Measurements from ENCODE around the gene GNB1. TPM values are rescaled to one million over a fixed set of nuclear protein-coding genes. Genes with fewer than 3 reads are reported as not detected.

The GNB1 gene
- total RNA-seq, 1 experiment from 2014 or later = 611 TPM

DNA sequence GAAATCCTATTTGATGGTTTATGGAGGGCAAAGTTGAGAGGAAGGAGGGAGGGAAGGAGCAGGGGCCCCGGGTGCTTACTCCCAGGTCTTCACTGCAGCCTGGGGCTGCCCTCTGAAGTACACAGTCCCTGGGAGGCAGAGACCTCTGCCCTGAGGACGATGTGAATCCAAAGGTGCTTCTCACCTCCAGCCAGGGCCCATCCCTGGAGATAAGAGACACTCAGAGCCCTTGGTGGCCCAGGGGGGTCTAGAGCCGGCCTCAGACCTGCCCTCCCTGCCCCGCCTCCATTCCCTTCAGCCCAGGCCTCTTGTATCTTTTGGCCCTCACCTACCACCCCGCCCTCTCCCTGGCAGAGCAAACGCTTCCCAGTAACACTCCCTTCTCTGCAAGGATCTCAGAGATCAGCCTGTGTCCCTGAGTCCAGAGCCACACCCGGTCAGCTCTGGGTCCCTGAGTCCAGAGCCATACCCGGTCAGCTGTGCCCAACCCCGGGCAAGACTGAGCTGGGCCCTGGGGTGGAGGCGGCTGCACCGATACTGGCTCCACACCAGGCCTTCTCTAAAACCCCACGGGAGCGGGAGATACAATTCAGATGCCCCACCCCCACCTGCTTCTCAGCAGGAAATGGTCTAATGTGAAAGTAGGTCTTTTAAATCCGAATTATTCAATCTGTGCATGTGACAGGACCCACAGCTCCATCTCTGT is 3.6 kb upstream of the GNB1 start:
- ChIA-PET CTCF (no interaction called here), POLR2A (ENCODE audit: low non-redundant PET) (no interaction called here)
- Histone ChIP-seq H3K4me1 (ENCODE audit: insufficient read depth, low read length, poor library complexity, severe bottlenecking) (peaks cover 22% of the 10 kb centered on the region), H3K36me3 (ENCODE audit: insufficient read depth, low read length, poor library complexity, severe bottlenecking) (no peaks in the 10 kb centered on the region), H3K27ac (ENCODE audit: low read depth, low read length, poor library complexity, severe bottlenecking) (peak overlapping the region; percentile 37), H3K4me3 (ENCODE audit: low read depth, low read length, poor library complexity, severe bottlenecking) (no peak overlapping the region), H3K9me3 (ENCODE audit: low read depth, low read length, poor library complexity, severe bottlenecking) (no peaks in the 10 kb centered on the region), H3K27me3 (replicated peaks; ENCODE audit: insufficient read depth, low read depth, low read length, poor library complexity) (no peaks in the 10 kb centered on the region)
- BruUV-seq (replicated peaks) = no TSS peak
- intact Hi-C loops (cut with micrococcal nuclease; ENCODE audit: unreplicated experiment) = no loop called here
- TF ChIP-seq CTCF (conservative IDR thresholded peaks at IDR 0.05; ENCODE audit: low read depth, low read length) = no peak
- no peak for TF ChIP-seq EZH2 (IDR thresholded peaks at IDR 0.05; ENCODE audit: borderline replicate concordance, low read depth, low read length, poor library complexity, severe bottlenecking)
- DNase-seq (ENCODE audit: low spot score) = peak; percentile 47

DNA sequence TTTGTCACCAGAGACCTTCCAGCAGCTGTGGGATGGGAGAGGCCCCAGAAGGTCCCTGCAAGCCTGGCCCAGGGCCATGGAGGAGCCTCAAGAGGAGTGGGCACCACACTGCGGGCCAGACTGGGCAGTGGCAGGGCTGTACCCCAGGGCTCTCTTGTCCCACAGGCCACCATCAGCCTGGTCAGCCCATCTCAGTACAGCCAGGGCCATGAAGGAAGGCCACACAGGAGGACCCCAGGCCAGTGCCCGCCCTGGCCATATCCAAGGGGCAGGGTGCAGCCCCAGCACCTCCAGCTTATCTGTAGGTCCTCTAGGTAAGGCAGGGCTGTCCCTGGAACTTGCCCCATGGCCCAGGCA is 3.1 kb upstream of the GNB1 start:
- BruUV-seq (replicated peaks) = no TSS peak

DNA sequence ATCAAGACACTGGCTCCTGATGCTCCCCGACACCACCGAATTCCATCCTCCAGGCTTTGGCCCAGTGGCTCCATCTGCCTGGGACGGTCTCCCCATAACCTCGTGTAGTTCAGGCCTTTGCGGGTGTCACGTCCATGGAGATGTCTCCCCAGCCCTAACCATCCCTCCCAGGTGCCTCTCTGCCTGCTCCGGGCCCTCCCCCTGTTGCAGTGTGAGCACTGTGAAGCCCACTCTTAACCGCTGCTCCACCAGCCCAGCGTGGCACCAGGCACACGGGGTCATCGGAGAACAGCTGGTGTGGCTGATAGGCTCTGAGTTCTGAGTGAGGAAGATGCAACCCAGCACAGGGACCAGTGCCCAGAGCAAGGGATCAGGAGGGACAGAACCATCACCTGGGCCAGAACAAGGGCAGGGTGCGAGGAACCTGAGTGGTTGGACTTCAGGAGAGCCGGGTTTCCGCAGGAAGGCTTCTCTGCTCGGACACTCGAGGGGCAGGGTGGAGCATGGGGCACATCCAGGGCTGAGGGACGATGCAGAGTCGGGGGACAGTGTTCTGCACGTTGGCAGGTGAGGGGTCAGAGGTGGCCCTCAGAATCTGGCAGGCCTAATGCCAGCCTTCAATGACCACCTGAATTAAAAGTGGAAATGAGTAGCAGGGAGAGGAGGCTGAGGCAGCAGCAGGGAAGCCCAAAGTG is 2.6 kb upstream of the GNB1 start:
- intact Hi-C loops (cut with micrococcal nuclease; ENCODE audit: unreplicated experiment) = no loop called here
- TF ChIP-seq EZH2 (IDR thresholded peaks at IDR 0.05; ENCODE audit: borderline replicate concordance, low read depth, low read length, poor library complexity, severe bottlenecking) = no peak
- TF ChIP-seq CTCF (conservative IDR thresholded peaks at IDR 0.05; ENCODE audit: low read depth, low read length) = no peak
- no TSS peak for BruUV-seq (replicated peaks)

More for the DNA sequence above, 3.1 kb upstream of the GNB1 start:
- POLR2A ChIA-PET (ENCODE audit: low non-redundant PET) = no interaction called here
- no peak overlapping the region for H3K27ac ChIP-seq (ENCODE audit: low read depth, low read length, poor library complexity, severe bottlenecking)
- H3K4me1 ChIP-seq (ENCODE audit: insufficient read depth, low read length, poor library complexity, severe bottlenecking) = peaks cover 26% of the 10 kb centered on the region
- TF ChIP-seq CTCF (conservative IDR thresholded peaks at IDR 0.05; ENCODE audit: low read depth, low read length) (no peak), EZH2 (IDR thresholded peaks at IDR 0.05; ENCODE audit: borderline replicate concordance, low read depth, low read length, poor library complexity, severe bottlenecking) (no peak)
- intact Hi-C loops (cut with micrococcal nuclease; ENCODE audit: unreplicated experiment) = no loop called here
- no peaks in the 10 kb centered on the region for H3K9me3 ChIP-seq (ENCODE audit: low read depth, low read length, poor library complexity, severe bottlenecking)
- H3K4me3 ChIP-seq (ENCODE audit: low read depth, low read length, poor library complexity, severe bottlenecking) = no peak overlapping the region
- H3K36me3 ChIP-seq (ENCODE audit: insufficient read depth, low read length, poor library complexity, severe bottlenecking) = no peaks in the 10 kb centered on the region
- no peak for DNase-seq (ENCODE audit: low spot score)
- CTCF ChIA-PET = no interaction called here
- H3K27me3 ChIP-seq (replicated peaks; ENCODE audit: insufficient read depth, low read depth, low read length, poor library complexity) = no peaks in the 10 kb centered on the region

More for the DNA sequence above, 2.6 kb upstream of the GNB1 start:
- DNase-seq (ENCODE audit: low spot score) = no peak
- Histone ChIP-seq H3K9me3 (ENCODE audit: low read depth, low read length, poor library complexity, severe bottlenecking) (no peaks in the 10 kb centered on the region), H3K36me3 (ENCODE audit: insufficient read depth, low read length, poor library complexity, severe bottlenecking) (no peaks in the 10 kb centered on the region), H3K4me3 (ENCODE audit: low read depth, low read length, poor library complexity, severe bottlenecking) (no peak overlapping the region), H3K27ac (ENCODE audit: low read depth, low read length, poor library complexity, severe bottlenecking) (no peak overlapping the region), H3K4me1 (ENCODE audit: insufficient read depth, low read length, poor library complexity, severe bottlenecking) (peaks cover 31% of the 10 kb centered on the region), H3K27me3 (replicated peaks; ENCODE audit: insufficient read depth, low read depth, low read length, poor library complexity) (no peaks in the 10 kb centered on the region)
- POLR2A ChIA-PET (ENCODE audit: low non-redundant PET) = no interaction called here
- CTCF ChIA-PET = no interaction called here
